ENCODE data around the gene P4HB.

DNA sequence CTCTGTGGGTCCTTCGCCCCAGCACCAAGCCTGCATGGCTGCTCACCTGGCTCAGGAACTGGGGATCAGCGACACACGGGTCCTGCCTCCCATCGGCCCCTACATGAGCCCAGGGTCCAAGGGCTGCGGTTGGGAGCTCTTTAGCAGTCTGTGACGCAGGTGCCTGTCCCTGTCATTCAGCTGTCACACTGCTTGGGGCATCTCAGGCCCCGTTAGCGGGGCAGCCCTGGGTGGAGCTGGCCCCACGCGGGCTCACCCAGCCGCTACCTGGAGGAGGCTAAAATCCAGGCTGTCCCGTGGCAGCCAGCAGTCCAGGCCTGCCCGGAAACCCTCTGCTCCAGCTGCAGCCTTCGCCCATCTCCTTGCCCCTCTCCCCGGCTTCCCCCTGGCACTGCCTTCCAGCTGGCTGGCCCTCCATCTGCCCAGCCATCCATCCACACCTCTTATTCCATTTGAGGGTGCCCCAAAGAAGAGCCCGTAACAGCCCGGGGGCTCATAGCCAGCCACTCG is 53.1 kb downstream of the P4HB start:
- TF ChIP-seq POLR2AphosphoS5 (IDR thresholded peaks at IDR 0.05; ENCODE audit: insufficient read depth in 1 of 2, low read depth in 1 of 2): no peak
- no peak for TF ChIP-seq CTCF (IDR thresholded peaks at IDR 0.05)

Data from vagina (tissue), 2 donors.